GM18867 (cell line): Measurements from ENCODE around the gene BACH2.

Source experiments
- ATAC-seq: cut with Tn5 transposase; IDR thresholded peaks from one replicate; pipeline ENCODE4 v1.9.1; 2021; ENCODE audit warnings: mild to moderate bottlenecking, moderate library complexity; ENCODE audit not compliant: unreplicated experiment

Gene BACH2

GRCh38 chr6:90004511-90004910, 292.1 kb downstream of the BACH2 start:
- ATAC-seq: no peak

GRCh38 chr6:90003941-90004340, 292.7 kb downstream of the BACH2 start:
- ATAC-seq: no peak

GRCh38 chr6:90003069-90003795, 293.4 kb downstream of the BACH2 start:
- ATAC-seq: no peak

GRCh38 chr6:90000864-90001731, 295.5 kb downstream of the BACH2 start:
- ATAC-seq: no peak

DNA sequence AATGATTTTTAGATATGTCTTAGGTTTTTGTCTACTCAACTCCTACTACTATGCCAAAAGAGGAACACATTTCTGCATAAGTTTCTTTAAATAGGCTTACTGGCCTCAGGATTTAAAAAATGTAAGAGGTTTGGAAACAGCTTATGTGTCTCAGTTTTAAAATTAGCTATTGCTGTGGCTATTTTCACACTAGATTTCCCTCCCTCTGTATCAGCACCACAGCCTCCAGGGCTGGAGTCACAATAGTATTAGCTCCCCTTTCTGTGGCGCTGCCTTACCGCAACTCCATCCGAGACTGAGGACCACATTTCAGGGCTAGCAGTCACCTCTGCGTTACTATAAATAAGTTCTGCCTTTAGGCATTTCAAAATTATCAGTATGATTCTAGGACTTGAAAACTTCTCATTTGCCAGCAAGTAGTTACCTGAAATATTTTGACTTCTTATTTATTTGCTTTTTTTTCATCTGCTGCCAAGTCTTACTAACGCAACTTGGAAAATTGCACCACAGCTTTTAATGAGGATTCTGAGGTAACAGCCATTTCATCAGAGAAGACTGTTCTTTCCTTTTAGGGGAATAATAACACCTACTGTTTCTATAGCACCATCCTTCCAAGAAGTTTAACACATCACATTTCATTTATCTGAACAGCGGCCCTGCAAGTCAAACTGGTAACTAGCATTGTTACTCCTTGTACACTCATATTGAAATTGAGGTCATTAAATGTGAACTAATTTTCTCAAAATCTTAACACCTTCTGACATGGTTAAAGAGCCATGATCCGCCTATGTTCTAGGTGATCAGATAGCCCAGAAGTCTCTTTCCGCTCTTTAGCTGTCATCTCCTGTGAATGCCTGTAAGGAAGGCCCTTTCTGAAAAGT, 296.5 kb downstream of the BACH2 start:
- no peak for ATAC-seq

DNA sequence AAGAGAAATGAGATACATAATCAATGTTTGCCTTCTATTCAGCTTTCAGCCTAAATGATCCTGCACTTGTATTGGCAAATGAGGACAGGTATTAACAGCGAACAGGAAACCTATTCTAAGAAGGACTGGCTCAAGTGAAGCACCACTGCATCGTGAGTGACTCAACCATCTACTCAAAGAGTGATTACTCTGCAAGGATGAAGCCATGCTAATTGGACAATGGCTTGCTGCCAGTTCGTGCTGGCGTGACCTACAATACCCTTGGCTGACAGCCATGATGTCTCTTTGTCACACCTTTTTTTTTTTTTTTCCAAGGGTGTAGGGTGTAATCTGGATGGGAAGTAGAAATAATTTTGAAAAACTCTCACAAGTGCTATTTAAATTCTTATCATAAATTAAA, 297.5 kb downstream of the BACH2 start:
- ATAC-seq: no peak

DNA sequence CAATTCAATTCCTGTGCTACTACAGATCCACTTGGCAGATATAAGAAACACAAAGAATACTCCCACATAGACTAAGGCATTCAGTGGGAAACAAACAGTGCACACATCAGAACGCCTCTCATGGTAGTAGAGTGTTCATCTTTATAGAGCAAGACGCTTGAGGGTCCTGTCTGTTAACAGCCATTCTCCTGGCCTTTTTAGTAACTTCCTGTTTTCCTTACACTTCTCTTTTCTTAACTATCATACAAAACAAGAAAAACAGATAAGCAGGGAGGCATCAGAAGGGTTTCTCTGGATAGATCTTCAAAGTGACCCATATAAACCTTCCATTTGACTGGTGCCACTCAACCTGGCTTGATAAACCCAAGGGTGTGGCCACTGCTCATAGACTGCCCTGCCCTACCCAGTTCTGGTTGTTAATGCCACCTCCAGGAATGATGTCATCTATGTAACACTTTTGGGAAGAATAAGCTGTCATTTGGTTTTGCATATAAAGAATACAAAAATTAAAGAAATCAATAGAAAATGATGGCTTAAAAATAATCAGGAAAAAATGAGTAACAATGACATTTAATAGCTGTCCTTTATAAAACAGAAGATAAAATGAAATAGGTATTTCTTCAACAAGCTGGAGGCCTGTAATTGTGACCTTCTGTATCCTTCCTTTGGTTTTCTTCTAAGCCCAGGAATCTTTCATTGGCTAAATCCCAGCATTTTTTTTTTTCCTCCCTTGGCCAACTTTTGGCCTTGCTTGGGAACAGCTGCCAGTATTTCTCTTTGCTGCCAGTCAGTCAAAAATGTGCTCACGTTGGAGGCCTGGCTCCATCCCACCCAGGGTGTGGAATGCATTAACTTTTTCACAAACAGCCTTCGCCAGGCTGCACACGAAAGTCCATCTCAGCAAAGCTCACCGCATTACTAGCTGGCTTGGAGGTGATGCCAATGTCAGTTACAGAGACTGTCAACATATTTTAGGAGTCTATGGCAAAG, 298.9 kb downstream of the BACH2 start:
- ATAC-seq: no peak

DNA sequence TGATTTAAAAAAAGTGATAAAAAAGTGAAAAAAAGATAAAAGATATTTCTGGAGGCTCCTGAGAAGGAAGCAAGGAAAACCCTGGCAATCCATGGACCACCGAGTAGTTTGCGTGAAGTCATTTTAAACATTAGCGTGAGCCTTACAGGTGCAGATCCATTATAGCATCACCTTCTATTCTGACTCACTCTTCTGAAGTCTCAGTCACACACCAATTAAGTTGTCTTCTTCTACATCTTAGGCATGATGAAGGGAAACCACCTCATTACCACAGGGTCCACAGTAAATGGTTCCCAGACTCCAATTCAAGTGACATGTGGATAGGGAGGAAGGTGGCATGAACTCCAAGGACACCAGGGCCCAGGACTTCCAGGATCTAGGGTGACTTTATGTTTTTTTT, 303.2 kb downstream of the BACH2 start:
- ATAC-seq: no peak

DNA sequence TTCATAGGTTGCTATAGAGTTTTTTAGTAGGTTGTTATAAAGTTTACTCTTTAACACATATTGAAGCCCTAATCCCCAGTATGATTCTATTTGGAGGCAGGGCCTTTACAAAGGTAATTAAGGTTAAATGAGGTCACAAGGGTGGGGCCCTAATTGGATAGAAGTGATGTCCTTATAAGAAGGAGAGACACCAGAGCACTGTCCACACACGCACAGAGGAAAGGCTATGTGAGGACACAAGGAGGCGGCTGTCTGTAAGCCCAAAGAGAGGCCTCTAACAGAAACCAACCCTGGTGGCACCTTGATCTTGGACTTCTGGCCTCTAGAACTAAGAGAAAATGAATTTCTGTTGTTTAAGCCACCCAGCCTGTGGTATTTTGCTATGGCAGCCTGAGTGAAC, 303.8 kb downstream of the BACH2 start:
- no peak for ATAC-seq

- no peak for ATAC-seq
Measured at GRCh38 chr6:89989742-89990141, 306.9 kb downstream of the BACH2 start.

DNA sequence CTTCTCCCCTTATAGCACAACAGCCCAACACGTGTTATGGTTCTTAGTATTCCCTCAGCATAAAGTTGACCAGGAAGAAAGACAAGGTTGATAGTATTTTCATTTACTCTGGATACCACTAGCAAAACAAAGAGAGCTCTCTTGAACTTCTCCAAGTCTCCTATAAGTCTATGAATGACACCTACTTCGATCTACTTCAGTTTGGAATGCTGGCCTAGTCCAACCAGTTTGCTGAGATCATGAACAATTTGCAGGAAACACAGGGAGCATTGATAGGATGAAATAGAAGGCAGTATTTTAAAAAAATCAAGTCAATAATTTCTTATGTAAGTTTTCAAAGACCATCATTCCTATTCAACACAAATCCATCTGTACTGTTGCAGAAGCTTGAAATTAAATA, 308.8 kb downstream of the BACH2 start:
- ATAC-seq: no peak

- ATAC-seq: no peak
Measured at GRCh38 chr6:89987140-89987539, 309.5 kb downstream of the BACH2 start.

DNA sequence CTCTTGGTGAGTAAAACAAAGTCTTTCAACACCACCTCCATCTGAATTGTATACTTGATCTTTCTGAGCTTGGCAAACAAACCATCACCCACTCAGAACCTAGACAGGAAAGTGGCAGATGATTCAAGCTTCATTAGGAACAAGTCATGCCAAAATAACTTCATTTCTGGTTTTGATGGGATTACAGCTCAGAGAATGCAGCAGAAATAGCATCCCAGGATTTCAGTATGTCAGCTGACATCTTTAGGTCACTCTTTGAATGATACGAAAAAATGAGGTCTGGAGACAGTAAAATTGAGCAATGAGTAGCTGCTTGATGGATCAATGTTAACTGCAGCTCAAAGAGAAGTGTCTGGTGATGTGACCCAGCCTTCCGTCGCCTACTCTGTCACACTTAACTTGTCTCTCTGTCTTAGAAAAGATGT, 310.0 kb downstream of the BACH2 start:
- ATAC-seq: no peak

GRCh38 chr6:89985751-89986493, 310.7 kb downstream of the BACH2 start:
- no peak for ATAC-seq

DNA sequence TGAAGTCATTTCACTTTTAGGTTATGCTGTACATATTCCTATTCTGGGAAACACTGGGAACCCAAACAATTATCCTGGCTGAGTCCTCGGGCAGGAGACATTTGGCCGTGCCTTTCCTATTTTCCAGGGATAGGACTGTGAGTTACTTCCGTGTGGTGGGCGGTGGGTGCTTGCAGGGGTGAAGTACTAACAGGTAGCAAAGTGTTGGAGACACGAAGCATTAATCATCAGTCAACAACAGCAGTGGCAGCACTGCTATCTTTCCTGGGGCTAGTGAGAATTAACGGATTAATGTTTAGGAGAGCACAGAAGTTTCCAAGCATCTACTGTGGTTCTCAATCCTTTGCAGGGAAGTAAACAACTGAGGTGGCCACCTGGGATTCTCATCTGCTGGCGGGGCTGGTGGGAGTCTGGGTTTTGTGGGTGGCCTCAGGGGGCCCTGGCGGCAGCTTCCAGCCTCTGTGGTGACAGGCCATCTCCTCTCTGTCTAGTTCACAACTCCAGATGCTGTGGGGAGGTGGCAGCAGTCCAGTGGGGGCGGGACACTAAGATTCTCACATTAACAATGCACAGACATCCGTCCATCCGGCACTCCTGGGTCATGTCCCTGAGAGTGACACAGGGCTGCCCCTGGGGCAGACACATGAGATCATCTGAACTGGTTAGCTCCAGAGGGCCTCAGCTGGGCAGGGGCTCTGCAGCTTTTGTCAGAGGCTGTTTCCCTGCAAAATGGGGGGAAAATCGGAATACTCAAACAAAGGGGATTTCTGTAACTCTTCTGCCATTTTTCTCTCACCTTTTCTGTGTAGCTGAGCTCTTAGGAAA, 311.5 kb downstream of the BACH2 start:
- no peak for ATAC-seq

DNA sequence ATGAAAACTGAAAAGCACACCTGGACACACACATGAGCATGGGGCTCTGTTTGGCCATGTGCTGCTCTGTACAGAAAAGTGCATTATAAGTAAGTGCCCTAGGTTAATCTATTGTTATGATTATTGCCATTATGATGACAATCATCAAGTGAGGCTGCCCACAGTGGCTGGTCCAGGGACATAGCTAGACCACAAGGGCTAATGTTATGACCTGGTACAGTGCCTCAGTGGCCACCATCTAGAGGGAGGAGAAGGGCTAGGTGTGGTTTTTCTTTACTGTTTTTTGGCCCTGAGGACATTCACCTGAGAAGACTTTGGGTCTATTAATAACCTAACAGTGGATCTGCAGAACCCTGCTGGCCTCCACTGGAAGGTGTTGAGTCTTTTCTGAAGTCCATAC, 316.3 kb downstream of the BACH2 start:
- no peak for ATAC-seq

- ATAC-seq: no peak
Measured at GRCh38 chr6:89979481-89980119, 317.0 kb downstream of the BACH2 start.

DNA sequence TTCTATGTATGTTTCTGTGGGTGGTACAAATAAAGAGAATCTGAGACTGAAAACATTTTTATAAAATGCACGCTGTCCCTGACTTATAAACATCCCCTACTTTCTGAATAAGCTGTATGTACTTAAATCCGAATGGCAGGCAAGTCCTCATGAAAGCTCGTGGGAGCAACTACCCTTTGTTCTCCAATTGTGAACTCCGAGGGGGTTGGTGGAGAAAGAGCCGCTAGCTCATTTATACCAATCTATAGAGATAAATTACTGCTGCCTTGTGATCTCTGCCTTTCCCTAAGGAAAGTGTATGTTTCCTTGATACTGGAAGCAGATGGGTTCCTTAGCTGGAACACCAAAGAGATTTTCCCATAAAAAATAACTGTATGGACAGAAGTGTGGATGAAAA, 317.9 kb downstream of the BACH2 start:
- no peak for ATAC-seq
